Globus pallidus (tissue), 1 donor: ENCODE data around the gene ACRV1.
"Not testable (repeated sequence)": the region's sequence is repeated elsewhere in the genome, so short reads cannot be mapped to it uniquely, and the experiment has no call there.

Source experiments
- DNase-seq: peaks from one replicate; pipeline ENCODE4 v3.0.0-alpha.2; 2015; ENCODE audit warnings: low spot score

ACRV1 gene

GRCh38 chr11:125680747-125681146 is at the start of gene ACRV1:
TSS of gene ACRV1 (minus strand) at chr11:125680847. CDS start at chr11:125680780, 67 bp downstream.
- DNase-seq = no peak

- DNase-seq = no peak
These were observed 48.3 kb upstream of the ACRV1 start for GRCh38 chr11:125728969-125729368.

- no peak for DNase-seq
These were observed 43.5 kb upstream of the ACRV1 start for GRCh38 chr11:125724125-125724524.

GRCh38 chr11:125720781-125721180 is 40.1 kb upstream of the ACRV1 start:
- DNase-seq = no peak

GRCh38 chr11:125704686-125705085 is 24.0 kb upstream of the ACRV1 start:
- DNase-seq = not testable (repeated sequence)

- no peak for DNase-seq
These were observed 21.4 kb upstream of the ACRV1 start for GRCh38 chr11:125701858-125702621.

- no peak for DNase-seq
These were observed 20.5 kb upstream of the ACRV1 start for GRCh38 chr11:125701018-125701610.

GRCh38 chr11:125694951-125695350 is 14.3 kb upstream of the ACRV1 start:
- DNase-seq = no peak

- DNase-seq = no peak
These were observed 12.2 kb upstream of the ACRV1 start for GRCh38 chr11:125692887-125693286.

- DNase-seq = no peak
These were observed 9.4 kb upstream of the ACRV1 start for GRCh38 chr11:125690006-125690405.

GRCh38 chr11:125689274-125689859 is 8.7 kb upstream of the ACRV1 start:
- DNase-seq = no peak

- DNase-seq = no peak
These were observed 8.0 kb upstream of the ACRV1 start for GRCh38 chr11:125688632-125689031.

GRCh38 chr11:125688066-125688465 is 7.4 kb upstream of the ACRV1 start:
- no peak for DNase-seq

- no peak for DNase-seq
These were observed 4.6 kb upstream of the ACRV1 start for GRCh38 chr11:125685228-125685627.

- DNase-seq = no peak
These were observed 810 bp downstream of the ACRV1 start for GRCh38 chr11:125679837-125680236.

- no peak for DNase-seq
These were observed 1.2 kb downstream of the ACRV1 start for GRCh38 chr11:125679397-125679796.

- no peak for DNase-seq
These were observed 5.5 kb downstream of the ACRV1 start for GRCh38 chr11:125675196-125675595.

GRCh38 chr11:125674210-125674609 is 6.4 kb downstream of the ACRV1 start:
- no peak for DNase-seq

GRCh38 chr11:125671561-125671960 is 9.1 kb downstream of the ACRV1 start:
- no peak for DNase-seq

- no peak for DNase-seq
These were observed 10.5 kb downstream of the ACRV1 start for GRCh38 chr11:125670172-125670571.

- DNase-seq = no peak
These were observed 13.5 kb downstream of the ACRV1 start for GRCh38 chr11:125667151-125667550.

- DNase-seq = no peak
These were observed 16.7 kb downstream of the ACRV1 start for GRCh38 chr11:125663910-125664309.

GRCh38 chr11:125662689-125663088 is 18.0 kb downstream of the ACRV1 start:
- no peak for DNase-seq
